Caco-2 (cell line): Measurements from ENCODE around the gene LGALS3. TPM values are rescaled to one million over a fixed set of nuclear protein-coding genes. Genes with fewer than 3 reads are reported as not detected.

Source experiments
- BruUV-seq: library from RNA; stranded (reverse); fragments of 400-500 nt; replicated peaks from 2 replicates; lab custom pipeline; 2021; lab: Mats Ljungman, UMichigan
- CTCF ChIA-PET: fragments of 300-600 bp; sonication (Branson Sonifier 250); formaldehyde crosslinking; loops from one replicate; lab custom pipeline; 2022; ENCODE audit warnings: antibody characterized with exemption; lab: Charles Lee
- POLR2A ChIA-PET: fragments of 300-600 bp; sonication (Branson Sonifier 250); formaldehyde crosslinking; loops from one replicate; lab custom pipeline; 2022; ENCODE audit warnings: antibody characterized with exemption; lab: Charles Lee
- DNase-seq, 2 experiments: peaks; one replicate each; pipeline versions ENCODE4 v3.0.0 to v3.0.0-alpha.2; 2020 to 2022
- H3K27me3 ChIP-seq: replicated peaks from 2 replicates; pipeline ENCODE4 v1.6.0; 2011; ENCODE audit warnings: low read length; ENCODE audit not compliant: control insufficient read depth, insufficient read depth
- H3K36me3 ChIP-seq: 2 replicates; pipeline ENCODE4 v1.5.1; 2011; ENCODE audit warnings: low read length; ENCODE audit not compliant: control insufficient read depth, insufficient read depth
- H3K4me1 ChIP-seq: fragments of 250-450 bp; sonication (Bioruptor Pico); 2 replicates; pipeline ENCODE4 v1.5.1; 2020; ENCODE audit warnings: mild to moderate bottlenecking
- H3K4me3 ChIP-seq: 2 replicates; pipeline ENCODE4 v1.5.1; 2011; ENCODE audit warnings: low read depth, mild to moderate bottlenecking, control low read depth, low read length
- H3K9me3 ChIP-seq: fragments of 250-450 bp; sonication (Bioruptor Pico); 2 replicates; pipeline ENCODE4 v1.5.1; 2020; ENCODE audit warnings: mild to moderate bottlenecking, moderate library complexity
- H3K27ac Mint-ChIP-seq: one replicate; pipeline ENCODE4 v1.8.0; 2022; ENCODE audit warnings: mixed read lengths; ENCODE audit not compliant: unreplicated experiment
- H3K27me3 Mint-ChIP-seq: one replicate; pipeline ENCODE4 v1.8.0; 2022; ENCODE audit warnings: mixed read lengths; ENCODE audit not compliant: insufficient read depth, unreplicated experiment
- H3K36me3 Mint-ChIP-seq: one replicate; pipeline ENCODE4 v1.8.0; 2022; ENCODE audit warnings: mild to moderate bottlenecking, mixed read lengths; ENCODE audit not compliant: insufficient read depth, unreplicated experiment
- H3K4me1 Mint-ChIP-seq: one replicate; pipeline ENCODE4 v1.8.0; 2022; ENCODE audit warnings: low read depth, mixed read lengths; ENCODE audit not compliant: unreplicated experiment
- H3K4me3 Mint-ChIP-seq: one replicate; pipeline ENCODE4 v1.8.0; 2022; ENCODE audit warnings: mild to moderate bottlenecking, moderate library complexity, mixed read lengths; ENCODE audit not compliant: unreplicated experiment
- H3K9me3 Mint-ChIP-seq: one replicate; pipeline ENCODE4 v1.8.0; 2022; ENCODE audit warnings: mixed read lengths; ENCODE audit not compliant: unreplicated experiment
- CTCF ChIP-seq, 2 experiments: fragments of 200-600 bp in 1 of 2; IDR thresholded peaks; 1 replicate in 1 of 2; 2 replicates in 1 of 2; pipeline versions ENCODE4 v1.5.1 to v1.8.0; 2011 to 2022; ENCODE audit warnings: antibody characterized with exemption in 1 of 2, control low read depth in 1 of 2, inconsistent platforms in 1 of 2, low read depth in 1 of 2, low read length in 1 of 2, mild to moderate bottlenecking in 1 of 2, moderate library complexity in 1 of 2; ENCODE audit not compliant: insufficient read depth in 1 of 2, severe bottlenecking in 1 of 2, unreplicated experiment in 1 of 2
- intact Hi-C: fragments of 100-400 bp; cut with micrococcal nuclease; formaldehyde crosslinking; loops from one replicate; pipeline ENCODE4 v1.10.0; 2022; ENCODE audit not compliant: unreplicated experiment
- total RNA-seq: library from RNA; stranded (reverse); gene quantifications from 2 replicates; pipeline ENCODE4 v1.2.3, GENCODE V29; 2022

LGALS3 gene
- total RNA-seq, 1 experiment from 2014 or later = 206 TPM

GRCh38 chr14:55142466-55142865, 13.4 kb downstream of the LGALS3 start:
- CTCF ChIA-PET = no interaction called here
- peaks cover 11% of the 10 kb centered on the region for H3K36me3 ChIP-seq
- BruUV-seq = no TSS peak
- TF ChIP-seq CTCF (IDR thresholded peaks at IDR 0.05; ENCODE audit: insufficient read depth in 1 of 2, low read depth in 1 of 2, low read length in 1 of 2, severe bottlenecking in 1 of 2, unreplicated experiment in 1 of 2) = no peak
- POLR2A ChIA-PET = interaction anchor here (0.6 to 0.9 kb wide), 2 partner anchors 14 to 65 kb away, joined by 3 to 5 read pairs; partner anchors contain the start of gene LGALS3
- H3K4me1 Mint-ChIP-seq = peaks cover 22% of the 10 kb centered on the region
- no peaks in the 10 kb centered on the region for H3K4me1 ChIP-seq
- no peak overlapping the region for H3K4me3 Mint-ChIP-seq
- peaks cover 99% of the 10 kb centered on the region for H3K36me3 Mint-ChIP-seq
- no peak for DNase-seq
- H3K27me3 Mint-ChIP-seq = no peaks in the 10 kb centered on the region
- H3K27me3 ChIP-seq = no peaks in the 10 kb centered on the region
- H3K9me3 ChIP-seq = no peaks in the 10 kb centered on the region
- intact Hi-C loops = no loop called here
- no peak overlapping the region for H3K27ac Mint-ChIP-seq
- H3K9me3 Mint-ChIP-seq = no peaks in the 10 kb centered on the region
- no peak overlapping the region for H3K4me3 ChIP-seq

- Histone ChIP-seq H3K27me3 (no peaks in the 10 kb centered on the region), H3K4me1 (no peaks in the 10 kb centered on the region), H3K4me3 (no peak overlapping the region), H3K36me3 (0 out of 2 replicates have a peak, but pooled peaks cover 2% of the 10 kb centered on the region), H3K9me3 (no peaks in the 10 kb centered on the region)
- Mint-ChIP-seq H3K9me3 (no peaks in the 10 kb centered on the region), H3K27ac (no peak overlapping the region), H3K4me3 (no peak overlapping the region), H3K4me1 (peaks cover 1% of the 10 kb centered on the region), H3K36me3 (peaks cover 76% of the 10 kb centered on the region), H3K27me3 (no peaks in the 10 kb centered on the region)
- TF ChIP-seq CTCF (IDR thresholded peaks at IDR 0.05; ENCODE audit: insufficient read depth in 1 of 2, low read depth in 1 of 2, low read length in 1 of 2, severe bottlenecking in 1 of 2, unreplicated experiment in 1 of 2) = no peak
- intact Hi-C loops = no loop called here
- POLR2A ChIA-PET = no interaction called here
- BruUV-seq = no TSS peak
- CTCF ChIA-PET = interaction anchor here (0.5 kb wide), 1 partner anchor 95 kb away, joined by 3 read pairs; no protein-coding TSS in a partner anchor
- no peak for DNase-seq
These were observed 17.4 kb downstream of the LGALS3 start for GRCh38 chr14:55146425-55146824.

GRCh38 chr14:55151601-55152000, 22.5 kb downstream of the LGALS3 start:
- TF ChIP-seq CTCF (IDR thresholded peaks at IDR 0.05; ENCODE audit: insufficient read depth in 1 of 2, low read depth in 1 of 2, low read length in 1 of 2, severe bottlenecking in 1 of 2, unreplicated experiment in 1 of 2) = no peak
- Histone ChIP-seq H3K36me3 (peaks cover 1% of the 10 kb centered on the region; the same call in 1 of the 2 replicates), H3K9me3 (no peaks in the 10 kb centered on the region), H3K4me3 (no peak overlapping the region), H3K4me1 (no peaks in the 10 kb centered on the region), H3K27me3 (no peaks in the 10 kb centered on the region)
- POLR2A ChIA-PET = no interaction called here
- Mint-ChIP-seq H3K36me3 (peaks cover 38% of the 10 kb centered on the region), H3K4me3 (no peak overlapping the region), H3K9me3 (no peaks in the 10 kb centered on the region), H3K27ac (no peak overlapping the region), H3K27me3 (no peaks in the 10 kb centered on the region), H3K4me1 (no peaks in the 10 kb centered on the region)
- CTCF ChIA-PET = no interaction called here
- intact Hi-C loops = no loop called here
- no peak for DNase-seq
- no TSS peak for BruUV-seq
